Suppressor macrophage treated with lipopolysaccharide for 4 hours (primary cell): ENCODE measurements around the gene CREBBP.

Experiments used
- DNase-seq: peaks from one replicate; pipeline ENCODE4 v3.0.0-alpha.2; 2020

CREBBP gene

GRCh38 chr16:3879258-3879886 lies 1.1 kb downstream of the CREBBP start:
- DNase-seq = peak; percentile 31

GRCh38 chr16:3878610-3879009 lies 1.9 kb downstream of the CREBBP start:
- DNase-seq = peak; percentile 45

GRCh38 chr16:3876695-3877094 lies 3.8 kb downstream of the CREBBP start:
- no peak for DNase-seq

GRCh38 chr16:3876160-3876559 lies 4.4 kb downstream of the CREBBP start:
- DNase-seq = no peak

GRCh38 chr16:3874794-3875692 lies 5.5 kb downstream of the CREBBP start:
- DNase-seq = no peak

- DNase-seq = no peak
These were observed 6.3 kb downstream of the CREBBP start for GRCh38 chr16:3874242-3874641.

GRCh38 chr16:3873482-3874173 lies 6.9 kb downstream of the CREBBP start:
- DNase-seq = no peak

- no peak for DNase-seq
These were observed 8.2 kb downstream of the CREBBP start for GRCh38 chr16:3872216-3872895.

GRCh38 chr16:3868967-3869366 lies 11.5 kb downstream of the CREBBP start:
- no peak for DNase-seq

- no peak for DNase-seq
These were observed 12.0 kb downstream of the CREBBP start for GRCh38 chr16:3868556-3868955.

GRCh38 chr16:3866703-3867431 lies 13.6 kb downstream of the CREBBP start:
- DNase-seq = no peak

- DNase-seq = no peak
These were observed 15.3 kb downstream of the CREBBP start for GRCh38 chr16:3865241-3865640.

- no peak for DNase-seq
These were observed 16.0 kb downstream of the CREBBP start for GRCh38 chr16:3864562-3864961.

- DNase-seq = no peak
These were observed 16.9 kb downstream of the CREBBP start for GRCh38 chr16:3863587-3863986.

GRCh38 chr16:3861808-3862451 lies 18.6 kb downstream of the CREBBP start:
- DNase-seq = peak; percentile 20

GRCh38 chr16:3859889-3860288 lies 20.6 kb downstream of the CREBBP start:
- no peak for DNase-seq

- DNase-seq = peak; percentile 71
These were observed 21.7 kb downstream of the CREBBP start for GRCh38 chr16:3858801-3859200.

GRCh38 chr16:3857189-3858043 lies 23.1 kb downstream of the CREBBP start:
- DNase-seq = peak; percentile 89

GRCh38 chr16:3856367-3857141 lies 24.0 kb downstream of the CREBBP start:
- peak; percentile 53 for DNase-seq
